Sigmoid colon (tissue), 7 donors: ENCODE measurements around the gene BHLHA15. TPM values are rescaled to one million over a fixed set of nuclear protein-coding genes. Genes with fewer than 3 reads are reported as not detected.
A peak's percentile ranks its signal among the peaks of the same experiment; 100 is the strongest.

Experiments used
- DNase-seq: peaks from one replicate; pipeline ENCODE4 v3.0.0-alpha.2; 2019
- H3K27ac ChIP-seq, 4 donors: fragments of 200-600 bp; sonication (generic); one replicate each; pipeline ENCODE4 v1.5.1; 2016 to 2019; ENCODE audit warnings: mild to moderate bottlenecking in 1 of 4
- H3K27me3 ChIP-seq, 3 donors: fragments of 200-600 bp; sonication (generic); one replicate each; pipeline ENCODE4 v1.5.1; 2019; ENCODE audit warnings: mild to moderate bottlenecking in 1 of 3
- H3K36me3 ChIP-seq, 4 donors: fragments of 200-600 bp; sonication (generic); one replicate each; pipeline ENCODE4 v1.5.1; 2016 to 2019
- H3K4me1 ChIP-seq, 4 donors: fragments of 200-600 bp; sonication (generic); one replicate each; pipeline ENCODE4 v1.5.1; 2017 to 2019
- H3K4me3 ChIP-seq, 4 donors: fragments of 200-600 bp; sonication (generic); one replicate each; pipeline ENCODE4 v1.5.1; 2017 to 2019; ENCODE audit warnings: mild to moderate bottlenecking in 2 of 4, moderate library complexity in 1 of 4
- H3K9me3 ChIP-seq, 4 donors: fragments of 200-600 bp in 3 of 4; sonication (generic) in 3 of 4; one replicate each; pipeline versions ENCODE4 v1.5.1 to v1.6.1; 2013 to 2019
- CTCF ChIP-seq, 4 experiments: fragments of 450-650 bp in 3 of 4; fragments of 200-600 bp in 1 of 4; IDR thresholded peaks; one replicate each; pipeline ENCODE4 v1.5.1; 2016 to 2019; ENCODE audit warnings: antibody characterized with exemption in 4 of 4, mild to moderate bottlenecking in 3 of 4, moderate library complexity in 2 of 4
- EP300 ChIP-seq, 4 donors: sonication (generic); formaldehyde crosslinking; IDR thresholded peaks; one replicate each; pipeline ENCODE4 v1.6.1; 2017; ENCODE audit warnings: antibody characterized with exemption in 4 of 4
- POLR2A ChIP-seq, 2 donors: fragments of 450-650 bp; IDR thresholded peaks; one replicate each; pipeline ENCODE4 v1.6.1; 2016; ENCODE audit warnings: antibody characterized with exemption in 2 of 2, mild to moderate bottlenecking in 2 of 2, moderate library complexity in 2 of 2
- POLR2AphosphoS5 ChIP-seq, 4 donors: sonication (generic); formaldehyde crosslinking; IDR thresholded peaks; one replicate each; pipeline ENCODE4 v1.6.1; 2017; ENCODE audit warnings: antibody characterized with exemption in 4 of 4
- WGBS, 2 donors: extraction: QIAGEN DNeasy Blood & Tissue Kit; methylation state at CpG; one replicate each; pipeline ENCODE4 v1.1.7; 2013; 5-methylcytosine and 5-hydroxymethylcytosine counted together
- intact Hi-C: fragments of 100-400 bp; cut with DNase I; formaldehyde crosslinking; loops from one replicate; pipeline ENCODE4 v1.15.1; 2023
- polyA plus RNA-seq, 3 donors: library from polyadenylated mRNA; stranded (reverse); fragments of 200-250 nt; gene quantifications; one replicate each; pipeline ENCODE4 v1.2.3, GENCODE V29; 2013
- total RNA-seq, 4 donors: library from RNA; depleted of rRNA; stranded (reverse); fragments of >200 nt; gene quantifications; one replicate each; pipeline ENCODE4 v1.1.0, GENCODE V29; 2016
- donor health status: healthy with polysubstance abuse.
- donor health status: Bipolar disorder and iron deficiency.
- donor health status: healthy.

The BHLHA15 gene
- total RNA-seq: not detected
- 1 to 10 TPM in 2 of 3 donors, not detected in 1; 1.2 to 1.4 TPM for polyA plus RNA-seq

DNA sequence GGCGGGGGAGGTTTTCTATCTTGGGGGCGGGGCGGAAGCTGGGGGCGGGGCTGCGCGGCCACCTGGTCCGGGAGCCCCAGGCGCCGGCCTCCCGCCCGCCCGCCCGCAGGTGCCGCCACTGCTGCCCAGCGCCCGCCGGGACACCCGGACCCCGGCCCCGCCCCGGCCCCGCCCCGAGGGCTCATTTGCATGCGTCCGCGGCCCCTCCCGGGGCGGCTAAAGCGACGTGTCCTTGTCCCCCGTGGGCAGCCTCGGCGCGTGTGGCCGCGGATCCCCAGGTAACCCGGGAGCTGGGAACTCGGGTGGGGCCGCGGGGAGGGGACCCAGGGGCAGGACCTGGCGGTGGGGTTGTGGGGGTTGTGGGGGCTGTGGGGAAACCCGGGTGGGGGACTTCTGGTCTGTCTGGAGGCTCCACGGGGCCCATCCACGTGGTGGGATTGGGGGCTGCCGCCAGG is at the start of gene BHLHA15:
Gene BHLHA15 (plus strand): TSS at position 219 of the 455 bp plus-strand sequence. CDS start 871 bp downstream, outside the sequence.
- Histone ChIP-seq H3K4me3 (peak within 1 kb of the TSS in 3 of 4 donors; percentile 29 to 41 (median 40)), H3K36me3 (peaks cover 0 to 15% (median 11%) of the 10 kb centered on the region in 4 donors), H3K4me1 (peaks cover 0 to 14% (median 7%) of the 10 kb centered on the region in 4 donors), H3K9me3 (no peaks in the 10 kb centered on the region), H3K27ac (no peak within 1 kb of the TSS), H3K27me3 (peaks cover 7 to 24% (median 12%) of the 10 kb centered on the region in 3 donors)
- intact Hi-C loops: no loop called here
- DNase-seq: peak; percentile 56
- 2 to 3% methylated on average over 44 to 45 of the region's 45 CpGs for WGBS, 2 donors
- TF ChIP-seq POLR2A (IDR thresholded peaks at IDR 0.05) (no peak), POLR2AphosphoS5 (IDR thresholded peaks at IDR 0.05) (no peak), EP300 (IDR thresholded peaks at IDR 0.05) (no peak), CTCF (IDR thresholded peaks at IDR 0.05) (no peak)

- H3K9me3 ChIP-seq: no peaks in the 10 kb centered on the region
- 85 to 92% methylated on average over 3 of the region's 3 CpGs for WGBS, 2 donors
- TF ChIP-seq EP300 (IDR thresholded peaks at IDR 0.05) (no peak), POLR2AphosphoS5 (IDR thresholded peaks at IDR 0.05) (no peak)
- no peaks in the 10 kb centered on the region for H3K27me3 ChIP-seq
- peaks cover 0 to 15% (median 13%) of the 10 kb centered on the region in 4 donors for H3K4me1 ChIP-seq
- no peak overlapping the region for H3K4me3 ChIP-seq
- no peak overlapping the region for H3K27ac ChIP-seq
- intact Hi-C loops: no loop called here
- H3K36me3 ChIP-seq: peaks cover 0 to 4% (median 0%) of the 10 kb centered on the region in 4 donors
- DNase-seq: no peak
Measured at GRCh38 chr7:98162758-98163157, 48.5 kb upstream of the BHLHA15 start.

DNA sequence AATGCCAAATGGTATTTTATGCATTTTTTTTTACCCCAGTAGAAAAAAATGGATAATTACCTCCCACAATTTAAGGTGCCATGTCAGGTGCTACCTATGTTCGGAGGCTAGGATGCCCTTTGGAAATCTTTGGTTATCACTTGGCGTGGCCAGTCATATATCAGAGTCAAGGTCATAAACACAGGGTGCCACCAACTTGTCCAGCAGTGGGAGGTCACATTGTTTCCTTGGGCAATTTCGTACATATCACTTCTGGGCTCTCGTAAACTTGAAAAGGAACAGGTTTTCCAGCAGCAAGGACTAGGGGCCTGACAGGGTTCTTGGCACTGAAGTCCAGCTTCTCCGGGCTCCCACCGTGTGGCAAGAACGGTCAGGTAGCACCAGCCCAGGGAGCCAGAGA is 48.0 kb upstream of the BHLHA15 start:
- intact Hi-C loops: no loop called here
- Histone ChIP-seq H3K27ac (peak overlapping the region in 2 of 4 donors; percentile 5 to 43), H3K36me3 (no peaks in the 10 kb centered on the region), H3K4me1 (peaks cover 0 to 15% (median 13%) of the 10 kb centered on the region in 4 donors), H3K9me3 (no peaks in the 10 kb centered on the region), H3K4me3 (no peak overlapping the region), H3K27me3 (no peaks in the 10 kb centered on the region)
- TF ChIP-seq POLR2A (IDR thresholded peaks at IDR 0.05) (no peak), EP300 (IDR thresholded peaks at IDR 0.05) (no peak), POLR2AphosphoS5 (IDR thresholded peaks at IDR 0.05) (no peak), CTCF (IDR thresholded peaks at IDR 0.05) (no peak)
- DNase-seq: no peak
- 47 to 79% methylated on average over 7 of the region's 7 CpGs for WGBS, 2 donors

GRCh38 chr7:98163704-98164494 is 47.3 kb upstream of the BHLHA15 start:
- WGBS, 2 donors: 24 to 65% methylated on average over 16 of the region's 16 CpGs
- intact Hi-C loops: no loop called here
- H3K27ac ChIP-seq: peak overlapping the region in 3 of 4 donors; percentile 6 to 43 (median 6)

More at GRCh38 chr7:98163704-98164494, 47.3 kb upstream of the BHLHA15 start:
- no peaks in the 10 kb centered on the region for H3K36me3 ChIP-seq
- peaks cover 0 to 15% (median 13%) of the 10 kb centered on the region in 4 donors for H3K4me1 ChIP-seq
- no peak for DNase-seq
- peak overlapping the region in 3 of 4 donors; percentile 1 to 26 (median 22) for H3K4me3 ChIP-seq
- no peak for TF ChIP-seq EP300 (IDR thresholded peaks at IDR 0.05)
- TF ChIP-seq POLR2AphosphoS5 (IDR thresholded peaks at IDR 0.05): no peak
- TF ChIP-seq POLR2A (IDR thresholded peaks at IDR 0.05): no peak
- TF ChIP-seq CTCF (IDR thresholded peaks at IDR 0.05): no peak
- H3K27me3 ChIP-seq: no peaks in the 10 kb centered on the region
- no peaks in the 10 kb centered on the region for H3K9me3 ChIP-seq
